ENCODE measurements around the gene TBC1D22A. TPM values are rescaled to one million over a fixed set of nuclear protein-coding genes. Genes with fewer than 3 reads are reported as not detected.

Gene TBC1D22A
- total RNA-seq, 6 experiments from 2014 or later = 10.9 to 18.1 (median 14.0) TPM

GRCh38 chr22:46968359-46968740 lies 205.9 kb downstream of the TBC1D22A start:
- ATAC-seq = no peak
- TF ChIP-seq POLR2A (IDR thresholded peaks at IDR 0.05) (no peak), CTCF (IDR thresholded peaks at IDR 0.05) (no peak)
- no peak for DNase-seq
- no peak overlapping the region for H3K4me3 ChIP-seq
- no peaks in the 10 kb centered on the region for H3K9me3 ChIP-seq
- H3K27ac ChIP-seq = no peak overlapping the region
- intact Hi-C loops (cut with DNase I) = no loop called here
- 97% methylated on average over 19 of the region's 27 CpGs for WGBS (ENCODE audit: insufficient coverage, low coverage, low lambda C conversion rate, missing lambda C conversion rate)
- H3K4me1 ChIP-seq = no peaks in the 10 kb centered on the region
- no peaks in the 10 kb centered on the region for H3K27me3 ChIP-seq
- H3K36me3 ChIP-seq = no peaks in the 10 kb centered on the region

- H3K4me1 ChIP-seq = no peaks in the 10 kb centered on the region
- no peak for TF ChIP-seq CTCF (IDR thresholded peaks at IDR 0.05)
- TF ChIP-seq POLR2A (IDR thresholded peaks at IDR 0.05) = no peak
- 91% methylated on average over 6 of the region's 6 CpGs for WGBS (ENCODE audit: insufficient coverage, low coverage, low lambda C conversion rate, missing lambda C conversion rate)
- intact Hi-C loops (cut with DNase I) = no loop called here
- no peak overlapping the region for H3K27ac ChIP-seq
- DNase-seq (no peak), ATAC-seq (no peak)
- H3K36me3 ChIP-seq = no peaks in the 10 kb centered on the region
- no peak overlapping the region for H3K4me3 ChIP-seq
- no peaks in the 10 kb centered on the region for H3K27me3 ChIP-seq
- no peaks in the 10 kb centered on the region for H3K9me3 ChIP-seq
These were observed 206.4 kb downstream of the TBC1D22A start for GRCh38 chr22:46968848-46969247.

- no peak overlapping the region for H3K4me3 ChIP-seq
- intact Hi-C loops (cut with DNase I) = no loop called here
- no peaks in the 10 kb centered on the region for H3K27me3 ChIP-seq
- H3K4me1 ChIP-seq = no peaks in the 10 kb centered on the region
- ATAC-seq = no peak
- no peak for TF ChIP-seq CTCF (IDR thresholded peaks at IDR 0.05)
- TF ChIP-seq POLR2A (IDR thresholded peaks at IDR 0.05) = no peak
- 100% methylated on average over 2 of the region's 4 CpGs for WGBS (ENCODE audit: insufficient coverage, low coverage, low lambda C conversion rate, missing lambda C conversion rate)
- no peaks in the 10 kb centered on the region for H3K36me3 ChIP-seq
- H3K27ac ChIP-seq = peak overlapping the region in 1 of 3 donors; percentile 47
- H3K9me3 ChIP-seq = no peaks in the 10 kb centered on the region
- DNase-seq = no peak
These were observed 207.0 kb downstream of the TBC1D22A start for GRCh38 chr22:46969491-46969890.

GRCh38 chr22:46969961-46970360 lies 207.5 kb downstream of the TBC1D22A start:
- H3K9me3 ChIP-seq = no peaks in the 10 kb centered on the region
- ATAC-seq = no peak
- TF ChIP-seq POLR2A (IDR thresholded peaks at IDR 0.05) (no peak), CTCF (IDR thresholded peaks at IDR 0.05) (no peak)
- intact Hi-C loops (cut with DNase I) = no loop called here
- 54% methylated on average over 3 of the region's 6 CpGs for WGBS (ENCODE audit: insufficient coverage, low coverage, low lambda C conversion rate, missing lambda C conversion rate)
- H3K36me3 ChIP-seq = no peaks in the 10 kb centered on the region
- no peaks in the 10 kb centered on the region for H3K4me1 ChIP-seq
- H3K27ac ChIP-seq = peak overlapping the region in 1 of 3 donors; percentile 47
- H3K4me3 ChIP-seq = no peak overlapping the region
- H3K27me3 ChIP-seq = no peaks in the 10 kb centered on the region
- DNase-seq = no peak

Data from right lobe of liver (tissue), 6 donors.